GM19193 (cell line): ENCODE data around the gene GPHA2.

Experiments
- POLR2A ChIP-seq: IDR thresholded peaks from 4 replicates; pipeline ENCODE4 v1.6.1; 2011; ENCODE audit not compliant: insufficient read depth, insufficient read length; ENCODE audit errors: extremely low read depth

GPHA2 gene

GRCh38 chr11:64935359-64936081, at the start of gene GPHA2:
Gene GPHA2 (minus strand): TSS chr11:64935893. CDS start chr11:64935460, 433 bp downstream.
- TF ChIP-seq POLR2A: no peak

GRCh38 chr11:64976651-64977050, 41.0 kb upstream of the GPHA2 start:
- TF ChIP-seq POLR2A: no peak

GRCh38 chr11:64974124-64974523, 38.4 kb upstream of the GPHA2 start:
- no peak for TF ChIP-seq POLR2A

- TF ChIP-seq POLR2A: no peak
These were observed 35.9 kb upstream of the GPHA2 start, which contains the start of gene MAJIN for GRCh38 chr11:64971421-64972233. Gene MAJIN (minus strand): TSS chr11:64972108. CDS start chr11:64959405, 12,703 bp downstream.

GRCh38 chr11:64970731-64971151, 35.0 kb upstream of the GPHA2 start:
- TF ChIP-seq POLR2A: no peak

GRCh38 chr11:64969209-64969608, 33.5 kb upstream of the GPHA2 start:
- no peak for TF ChIP-seq POLR2A

GRCh38 chr11:64967375-64967774, 31.7 kb upstream of the GPHA2 start:
- no peak for TF ChIP-seq POLR2A

- TF ChIP-seq POLR2A: no peak
These were observed 27.5 kb upstream of the GPHA2 start for GRCh38 chr11:64963072-64963631.

- no peak for TF ChIP-seq POLR2A
These were observed 25.0 kb upstream of the GPHA2 start for GRCh38 chr11:64960719-64961118.

- no peak for TF ChIP-seq POLR2A
These were observed 23.8 kb upstream of the GPHA2 start for GRCh38 chr11:64959498-64959897.

GRCh38 chr11:64954201-64954600, 18.5 kb upstream of the GPHA2 start:
- TF ChIP-seq POLR2A: no peak

- no peak for TF ChIP-seq POLR2A
These were observed 15.8 kb upstream of the GPHA2 start for GRCh38 chr11:64951529-64951928.

- no peak for TF ChIP-seq POLR2A
These were observed 11.6 kb upstream of the GPHA2 start for GRCh38 chr11:64947208-64947814.

- no peak for TF ChIP-seq POLR2A
These were observed 846 bp upstream of the GPHA2 start for GRCh38 chr11:64936539-64936938.
